ENCODE measurements around the gene ABCD2. TPM values are rescaled to one million over a fixed set of nuclear protein-coding genes. Genes with fewer than 3 reads are reported as not detected.

ABCD2 gene
- total and polyA plus RNA-seq, 9 donors: 0.05 to 0.12 (median 0.08) TPM

DNA sequence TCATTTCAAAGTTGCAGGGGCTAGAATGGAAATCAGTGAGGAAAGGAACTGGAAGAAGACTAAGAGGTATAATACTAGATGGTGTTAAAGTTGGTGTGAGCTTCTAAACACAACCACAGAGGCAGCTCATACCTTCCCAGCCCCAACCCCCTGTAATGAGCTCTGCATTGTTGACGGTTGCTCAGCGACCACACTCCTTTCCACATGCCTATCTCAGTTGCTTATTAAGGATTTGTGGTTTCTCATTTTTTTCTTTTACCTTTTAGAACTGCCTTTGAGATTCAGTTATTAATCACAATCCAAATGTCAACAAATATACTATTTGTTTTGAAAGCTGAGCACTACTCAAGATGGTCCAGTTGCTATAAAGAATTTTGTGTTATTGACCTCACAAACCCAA, 114.6 kb downstream of the ABCD2 start:
- no CpG with 5 or more reads among the region's 2 CpGs for WGBS (ENCODE audit: insufficient coverage)
- no peaks in the 10 kb centered on the region for H3K36me3 ChIP-seq (ENCODE audit: control insufficient read depth, insufficient read depth, low read length)

DNA sequence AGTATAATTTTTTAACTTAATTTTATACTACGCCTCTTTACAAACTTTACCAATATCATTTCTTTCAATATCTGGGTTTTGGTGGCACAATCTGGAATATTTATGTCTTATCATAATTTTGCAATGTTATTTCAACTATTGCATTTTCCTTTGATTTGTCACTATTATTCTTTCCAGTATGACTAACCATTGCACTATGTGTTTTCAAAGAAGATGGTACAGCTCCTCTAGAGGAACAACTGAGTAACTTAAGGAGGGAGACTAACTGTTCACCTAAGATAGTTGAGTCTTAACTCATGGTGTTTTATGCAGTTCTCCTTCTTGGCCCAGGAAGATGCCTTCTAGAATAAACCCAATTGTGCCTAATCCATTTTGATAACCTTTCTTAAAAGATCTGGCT, 116.2 kb downstream of the ABCD2 start:
- Histone ChIP-seq H3K27me3 (ENCODE audit: control insufficient read depth, insufficient read depth, low read length) (no peaks in the 10 kb centered on the region), H3K36me3 (ENCODE audit: control insufficient read depth, insufficient read depth, low read length) (no peaks in the 10 kb centered on the region), H3K4me1 (ENCODE audit: control insufficient read depth, insufficient read depth, low read length) (no peaks in the 10 kb centered on the region), H3K27ac (ENCODE audit: low read length) (no peak overlapping the region), H3K9me3 (replicated peaks; ENCODE audit: control insufficient read depth, low read depth, low read length) (no peaks in the 10 kb centered on the region), H3K4me3 (ENCODE audit: low read length) (no peak overlapping the region)
- no CpG with 5 or more reads among the region's 1 CpG for WGBS (ENCODE audit: insufficient coverage)
- DNase-seq: no peak

More for the DNA sequence above, 114.6 kb downstream of the ABCD2 start:
- H3K27ac ChIP-seq (ENCODE audit: low read length): no peak overlapping the region
- no peaks in the 10 kb centered on the region for H3K4me1 ChIP-seq (ENCODE audit: control insufficient read depth, insufficient read depth, low read length)
- peaks cover under 1% of the 10 kb centered on the region for H3K9me3 ChIP-seq (replicated peaks; ENCODE audit: control insufficient read depth, low read depth, low read length)
- H3K27me3 ChIP-seq (ENCODE audit: control insufficient read depth, insufficient read depth, low read length): no peaks in the 10 kb centered on the region
- no peak for DNase-seq
- no peak overlapping the region for H3K4me3 ChIP-seq (ENCODE audit: low read length)

DNA sequence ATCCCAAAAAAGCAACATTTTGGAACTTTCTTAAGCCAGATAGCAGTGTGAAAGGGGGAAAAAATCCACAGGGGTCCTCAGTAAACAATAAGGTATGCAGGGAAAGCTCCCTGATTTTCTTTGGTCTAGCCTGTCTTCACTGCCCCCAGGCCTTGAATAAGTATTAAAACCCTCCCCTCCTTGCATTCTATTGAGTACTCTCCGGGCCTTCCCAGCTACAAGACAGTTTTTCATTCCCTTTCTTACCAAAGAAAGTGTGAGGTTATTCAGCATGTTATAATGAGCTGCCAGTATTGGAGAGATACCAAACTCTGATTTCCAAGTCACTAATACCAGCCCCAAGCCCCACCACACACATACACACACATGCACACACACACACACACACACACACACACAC, 116.9 kb downstream of the ABCD2 start:
- H3K27ac ChIP-seq (ENCODE audit: low read length): no peak overlapping the region
- no CpG with 5 or more reads among the region's 1 CpG for WGBS (ENCODE audit: insufficient coverage)
- H3K4me3 ChIP-seq (ENCODE audit: low read length): no peak overlapping the region
- H3K4me1 ChIP-seq (ENCODE audit: control insufficient read depth, insufficient read depth, low read length): no peaks in the 10 kb centered on the region
- no peaks in the 10 kb centered on the region for H3K36me3 ChIP-seq (ENCODE audit: control insufficient read depth, insufficient read depth, low read length)
- H3K27me3 ChIP-seq (ENCODE audit: control insufficient read depth, insufficient read depth, low read length): no peaks in the 10 kb centered on the region
- H3K9me3 ChIP-seq (replicated peaks; ENCODE audit: control insufficient read depth, low read depth, low read length): no peaks in the 10 kb centered on the region
- DNase-seq: no peak

Other genes with a start within 250 kb of the ABCD2 start
- 4.0 TPM for gene KIF21A, start 176.7 kb downstream of the ABCD2 start, total RNA-seq
- gene KIF21A, start 176.7 kb downstream of the ABCD2 start, polyA plus RNA-seq (ENCODE audit: insufficient read depth in 1 of 8, insufficient read length in 8 of 8, low replicate concordance in 1 of 8): 1 to 10 TPM; 3.2 to 6.7 (median 4.9) TPM

Data from muscle of leg (tissue), 11 donors.